Measurements from ENCODE around the gene TADA1. TPM values are rescaled to one million over a fixed set of nuclear protein-coding genes. Genes with fewer than 3 reads are reported as not detected.

The TADA1 gene
- total and polyA plus RNA-seq, 3 donors from 2014 or later = 19.2 to 25.8 (median 22.0) TPM

DNA sequence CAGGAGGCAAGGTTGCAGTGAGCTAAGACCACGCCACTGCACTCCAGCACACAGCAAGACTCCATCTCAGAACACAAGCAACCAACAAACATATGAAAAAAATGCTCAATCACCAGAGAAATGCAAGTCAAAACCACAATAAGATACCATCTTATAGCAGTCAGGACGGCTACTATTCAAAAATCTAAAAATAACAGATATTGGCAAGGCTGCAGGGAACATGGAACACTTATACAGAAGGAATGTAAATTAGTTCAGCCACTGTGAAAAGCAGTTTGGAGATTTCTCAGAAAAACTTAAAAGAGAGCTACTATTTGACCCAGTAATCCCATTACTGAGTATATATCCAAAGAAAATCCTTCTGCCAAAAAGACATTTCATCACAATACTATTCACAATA, 64.4 kb downstream of the TADA1 start:
- no peaks in the 10 kb centered on the region for H3K36me3 ChIP-seq (ENCODE audit: low read depth, missing control alignments)
- DNase-seq = no peak
- H3K4me1 ChIP-seq = no peaks in the 10 kb centered on the region
- no peaks in the 10 kb centered on the region for H3K9me3 ChIP-seq
- no peak overlapping the region for H3K27ac ChIP-seq
- TF ChIP-seq POLR2A (IDR thresholded peaks at IDR 0.05) = no peak
- TF ChIP-seq, protein P1, sequence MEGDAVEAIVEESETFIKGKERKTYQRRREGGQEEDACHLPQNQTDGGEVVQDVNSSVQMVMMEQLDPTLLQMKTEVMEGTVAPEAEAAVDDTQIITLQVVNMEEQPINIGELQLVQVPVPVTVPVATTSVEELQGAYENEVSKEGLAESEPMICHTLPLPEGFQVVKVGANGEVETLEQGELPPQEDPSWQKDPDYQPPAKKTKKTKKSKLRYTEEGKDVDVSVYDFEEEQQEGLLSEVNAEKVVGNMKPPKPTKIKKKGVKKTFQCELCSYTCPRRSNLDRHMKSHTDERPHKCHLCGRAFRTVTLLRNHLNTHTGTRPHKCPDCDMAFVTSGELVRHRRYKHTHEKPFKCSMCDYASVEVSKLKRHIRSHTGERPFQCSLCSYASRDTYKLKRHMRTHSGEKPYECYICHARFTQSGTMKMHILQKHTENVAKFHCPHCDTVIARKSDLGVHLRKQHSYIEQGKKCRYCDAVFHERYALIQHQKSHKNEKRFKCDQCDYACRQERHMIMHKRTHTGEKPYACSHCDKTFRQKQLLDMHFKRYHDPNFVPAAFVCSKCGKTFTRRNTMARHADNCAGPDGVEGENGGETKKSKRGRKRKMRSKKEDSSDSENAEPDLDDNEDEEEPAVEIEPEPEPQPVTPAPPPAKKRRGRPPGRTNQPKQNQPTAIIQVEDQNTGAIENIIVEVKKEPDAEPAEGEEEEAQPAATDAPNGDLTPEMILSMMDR (IDR thresholded peaks at IDR 0.05) = no peak
- no peaks in the 10 kb centered on the region for H3K27me3 ChIP-seq
- intact Hi-C loops (cut with DNase I; ENCODE audit: low total_unique reads) = no loop called here
- 41 to 75% methylated on average over 2 of the region's 2 CpGs for WGBS, 2 donors
- H3K4me3 ChIP-seq = no peak overlapping the region

DNA sequence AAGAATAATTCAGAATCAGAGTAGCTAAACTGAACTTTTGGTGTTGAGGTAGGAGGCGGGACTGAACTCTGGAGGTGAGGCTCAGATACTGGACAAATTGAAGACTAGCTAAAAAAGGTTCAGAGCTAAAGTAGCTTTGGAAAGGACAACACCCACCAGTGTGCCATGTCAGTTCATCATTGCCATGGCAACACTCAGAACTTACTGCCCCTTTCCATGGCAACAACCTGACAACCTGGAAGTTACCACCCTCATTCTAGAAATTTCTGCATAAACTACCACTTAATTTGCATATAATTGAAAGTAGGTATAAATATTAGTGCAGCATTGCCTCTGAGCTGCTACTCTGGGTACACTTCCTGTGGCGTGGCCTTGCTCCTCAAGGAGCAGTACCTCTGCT, 67.1 kb downstream of the TADA1 start:
- 69 to 80% methylated on average over 2 of the region's 2 CpGs for WGBS, 2 donors
- Histone ChIP-seq H3K9me3 (no peaks in the 10 kb centered on the region), H3K27ac (no peak overlapping the region), H3K36me3 (ENCODE audit: low read depth, missing control alignments) (no peaks in the 10 kb centered on the region), H3K4me3 (no peak overlapping the region), H3K27me3 (no peaks in the 10 kb centered on the region), H3K4me1 (no peaks in the 10 kb centered on the region)
- TF ChIP-seq, protein P1 (IDR thresholded peaks at IDR 0.05) = no peak
- TF ChIP-seq POLR2A (IDR thresholded peaks at IDR 0.05) = no peak
- no peak for DNase-seq
- intact Hi-C loops (cut with DNase I; ENCODE audit: low total_unique reads) = no loop called here

Other genes with a start within 250 kb of the TADA1 start
- gene POGK, start 36.8 kb downstream of the TADA1 start, total RNA-seq = 10 to 100 TPM; 29.2 to 29.4 TPM
- gene POGK, start 36.8 kb downstream of the TADA1 start, polyA plus RNA-seq (ENCODE audit: insufficient read depth, low read depth, low replicate concordance) = 14.3 TPM
- gene ILDR2, start 99.3 kb upstream of the TADA1 start, total RNA-seq = 100 to 1,000 TPM; 172 to 217 TPM
- gene ILDR2, start 99.3 kb upstream of the TADA1 start, polyA plus RNA-seq (ENCODE audit: insufficient read depth, low read depth, low replicate concordance) = 36.8 TPM
- gene MAEL, start 113.0 kb upstream of the TADA1 start, total RNA-seq = 100 to 1,000 TPM; 113 to 181 TPM
- gene MAEL, start 113.0 kb upstream of the TADA1 start, polyA plus RNA-seq (ENCODE audit: insufficient read depth, low read depth, low replicate concordance) = 333 TPM
- gene GPA33, start 214.1 kb upstream of the TADA1 start, total RNA-seq = under 1 TPM; 0.62 to 0.63 TPM
- gene GPA33, start 214.1 kb upstream of the TADA1 start, polyA plus RNA-seq (ENCODE audit: insufficient read depth, low read depth, low replicate concordance) = 1.1 TPM
- gene STYXL2, start 217.8 kb upstream of the TADA1 start, total RNA-seq = 1 to 10 TPM in 1 of 2 donors, under 1 TPM in 1; 0.19 to 1.0 TPM
- 0.99 TPM for gene STYXL2, start 217.8 kb upstream of the TADA1 start, polyA plus RNA-seq (ENCODE audit: insufficient read depth, low read depth, low replicate concordance)

All from testis (tissue), 3 donors.